GM18505 (cell line): ENCODE data around the gene FBXW2.
"Not testable (repeated sequence)": the region's sequence is repeated elsewhere in the genome, so short reads cannot be mapped to it uniquely, and the experiment has no call there.

Source experiments
- ATAC-seq: cut with Tn5 transposase; IDR thresholded peaks from one replicate; pipeline ENCODE4 v1.9.1; 2021; ENCODE audit not compliant: unreplicated experiment
- POLR2A ChIP-seq: IDR thresholded peaks from 4 replicates; pipeline ENCODE4 v1.6.1; 2011; ENCODE audit warnings: borderline replicate concordance; ENCODE audit not compliant: insufficient read depth, insufficient read length; ENCODE audit errors: extremely low read depth

The FBXW2 gene

DNA sequence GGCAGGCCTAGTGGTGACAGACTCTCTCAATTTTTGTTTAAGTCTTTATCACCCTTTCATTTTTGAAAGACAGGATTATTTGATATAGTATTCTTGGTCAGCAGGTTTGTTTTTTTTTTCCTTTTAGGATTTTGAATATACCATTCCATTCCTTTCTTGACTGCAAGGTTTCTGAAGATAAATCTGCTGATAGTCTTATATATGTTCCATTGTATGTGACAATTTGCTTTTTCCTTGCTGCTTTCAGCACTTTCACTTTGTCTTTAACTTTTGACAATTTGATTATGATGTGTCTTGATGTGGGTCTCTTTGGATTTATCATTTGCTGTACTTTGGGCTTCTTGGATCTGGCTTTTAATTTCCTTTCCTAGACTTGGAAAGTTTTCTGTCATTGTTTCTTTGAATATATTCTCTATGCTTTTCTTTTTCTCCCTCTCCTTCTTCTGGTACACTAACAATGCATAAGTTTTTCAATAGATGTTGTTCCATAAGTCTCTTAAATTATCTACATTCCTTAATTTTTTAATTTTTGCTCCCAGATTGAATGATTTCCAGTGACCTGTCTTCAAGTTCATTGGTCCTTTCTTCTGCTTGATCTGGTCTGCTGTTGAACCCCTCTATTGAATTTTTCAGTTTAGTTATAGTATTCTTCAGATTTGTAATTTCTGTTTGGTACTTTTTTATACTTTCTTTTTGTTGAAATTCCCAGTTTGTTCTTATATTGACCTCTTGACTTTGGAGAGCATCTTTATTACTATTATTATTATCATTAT lies 14.6 kb upstream of the FBXW2 start:
- no peak for ATAC-seq
- TF ChIP-seq POLR2A, result no peak

DNA sequence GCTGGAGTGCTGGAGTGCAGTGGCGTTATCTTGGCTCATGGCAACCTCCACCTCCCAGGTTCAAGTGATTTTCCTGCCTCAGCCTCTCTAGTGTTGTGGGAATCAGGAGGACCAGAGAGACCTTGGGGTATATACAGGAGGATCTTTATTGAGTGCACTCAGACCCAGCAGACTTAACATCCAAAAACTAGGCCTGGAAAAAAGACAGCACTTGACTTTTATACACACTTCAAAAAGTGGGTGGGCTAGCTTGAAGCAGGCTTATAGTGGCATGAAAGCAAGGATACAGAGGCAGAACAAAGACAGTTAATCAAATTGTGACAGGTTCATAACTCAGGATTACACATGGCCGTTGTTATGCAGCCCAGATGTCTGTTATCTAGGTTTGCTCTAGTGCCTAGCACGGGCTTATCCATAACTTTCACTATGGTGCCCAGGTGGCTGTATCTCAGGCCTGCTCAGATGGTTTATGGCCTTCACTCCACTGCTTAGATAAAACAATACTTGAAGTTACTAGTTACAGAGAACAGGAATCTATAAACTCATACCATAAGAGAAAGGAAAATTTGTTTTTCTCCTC lies 11.7 kb upstream of the FBXW2 start:
- not testable (repeated sequence) for ATAC-seq

GRCh38 chr9:120801441-120801840 lies 8.2 kb upstream of the FBXW2 start:
- no peak for TF ChIP-seq POLR2A
- ATAC-seq, result no peak

- TF ChIP-seq POLR2A, result no peak
- ATAC-seq, result no peak
These were observed 2.1 kb downstream of the FBXW2 start for GRCh38 chr9:120791161-120791560.

DNA sequence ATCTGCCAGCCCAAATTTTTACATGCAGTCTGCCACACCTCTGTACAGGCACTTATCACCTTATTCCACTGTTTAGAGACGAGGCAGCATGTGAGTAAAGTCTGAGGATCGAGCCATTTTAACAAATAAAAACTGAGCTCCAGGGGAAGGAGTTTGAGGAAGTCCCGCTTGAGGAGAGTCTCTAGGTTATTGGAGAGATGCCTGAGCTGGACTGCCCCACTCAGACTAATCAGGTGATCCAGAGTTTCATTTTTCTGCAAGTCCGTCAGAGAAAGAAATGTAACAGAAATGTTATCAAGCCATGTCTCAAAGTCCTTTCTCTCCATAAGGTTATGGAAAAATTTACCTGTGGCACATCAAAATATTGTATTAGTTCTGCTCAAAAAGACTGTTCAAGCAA lies 5.3 kb downstream of the FBXW2 start:
- TF ChIP-seq POLR2A, result no peak
- no peak for ATAC-seq

- no peak for ATAC-seq
These were observed 9.6 kb downstream of the FBXW2 start for GRCh38 chr9:120783602-120784047.

DNA sequence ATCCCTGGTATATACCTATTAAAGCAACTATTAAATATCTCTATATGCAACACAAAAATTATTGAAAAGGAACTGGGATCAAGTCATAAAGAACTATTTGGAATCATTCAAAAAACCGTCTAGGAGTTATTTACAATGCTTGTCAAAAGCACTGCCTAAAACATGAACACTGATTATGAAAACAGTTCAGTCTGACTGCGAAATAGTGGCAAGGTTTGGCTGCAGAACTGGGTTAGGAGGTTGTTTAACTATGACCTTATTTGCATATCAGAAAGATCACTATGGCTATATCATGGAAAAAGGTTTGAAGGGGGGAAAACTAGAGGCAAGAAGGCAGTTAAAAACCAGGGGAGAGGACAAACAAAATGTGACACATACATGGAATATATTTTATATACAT lies 12.0 kb downstream of the FBXW2 start:
- ATAC-seq, result no peak
- TF ChIP-seq POLR2A, result no peak

More at GRCh38 chr9:120783602-120784047, 9.6 kb downstream of the FBXW2 start:
- no peak for TF ChIP-seq POLR2A

GRCh38 chr9:120780367-120780766 lies 12.8 kb downstream of the FBXW2 start:
- no peak for TF ChIP-seq POLR2A
- no peak for ATAC-seq

- no peak for ATAC-seq
- TF ChIP-seq POLR2A, result no peak
These were observed 14.0 kb downstream of the FBXW2 start for GRCh38 chr9:120779227-120779626.

GRCh38 chr9:120778758-120779157 lies 14.5 kb downstream of the FBXW2 start:
- ATAC-seq, result no peak
- TF ChIP-seq POLR2A, result no peak

- no peak for ATAC-seq
- TF ChIP-seq POLR2A, result no peak
These were observed 16.0 kb downstream of the FBXW2 start for GRCh38 chr9:120777229-120777628.

GRCh38 chr9:120776788-120777187 lies 16.4 kb downstream of the FBXW2 start:
- no peak for ATAC-seq
- no peak for TF ChIP-seq POLR2A

- ATAC-seq, result no peak
- TF ChIP-seq POLR2A, result no peak
These were observed 17.4 kb downstream of the FBXW2 start for GRCh38 chr9:120775859-120776258.

DNA sequence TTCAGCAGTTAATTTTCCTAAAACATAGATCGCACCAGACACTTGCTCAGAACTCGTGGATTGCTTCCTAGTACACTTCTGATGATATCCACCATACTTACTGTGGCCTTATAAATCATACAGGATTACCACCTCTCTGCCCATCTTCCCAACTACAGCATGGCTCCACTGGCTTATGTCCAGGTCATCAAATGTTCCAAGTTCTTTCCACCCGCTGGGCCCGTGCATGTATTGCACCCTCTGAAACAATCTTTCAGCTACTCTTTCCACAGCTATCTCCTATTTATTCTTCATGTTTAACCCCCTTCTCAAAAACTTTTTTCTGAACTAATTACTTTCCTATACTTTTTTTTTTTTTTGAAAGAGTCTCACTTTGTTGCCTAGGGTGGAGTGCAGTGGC lies 18.5 kb downstream of the FBXW2 start:
- ATAC-seq, result no peak
- TF ChIP-seq POLR2A, result no peak
